ENCODE measurements around the gene RTN4R.

Gene RTN4R

DNA sequence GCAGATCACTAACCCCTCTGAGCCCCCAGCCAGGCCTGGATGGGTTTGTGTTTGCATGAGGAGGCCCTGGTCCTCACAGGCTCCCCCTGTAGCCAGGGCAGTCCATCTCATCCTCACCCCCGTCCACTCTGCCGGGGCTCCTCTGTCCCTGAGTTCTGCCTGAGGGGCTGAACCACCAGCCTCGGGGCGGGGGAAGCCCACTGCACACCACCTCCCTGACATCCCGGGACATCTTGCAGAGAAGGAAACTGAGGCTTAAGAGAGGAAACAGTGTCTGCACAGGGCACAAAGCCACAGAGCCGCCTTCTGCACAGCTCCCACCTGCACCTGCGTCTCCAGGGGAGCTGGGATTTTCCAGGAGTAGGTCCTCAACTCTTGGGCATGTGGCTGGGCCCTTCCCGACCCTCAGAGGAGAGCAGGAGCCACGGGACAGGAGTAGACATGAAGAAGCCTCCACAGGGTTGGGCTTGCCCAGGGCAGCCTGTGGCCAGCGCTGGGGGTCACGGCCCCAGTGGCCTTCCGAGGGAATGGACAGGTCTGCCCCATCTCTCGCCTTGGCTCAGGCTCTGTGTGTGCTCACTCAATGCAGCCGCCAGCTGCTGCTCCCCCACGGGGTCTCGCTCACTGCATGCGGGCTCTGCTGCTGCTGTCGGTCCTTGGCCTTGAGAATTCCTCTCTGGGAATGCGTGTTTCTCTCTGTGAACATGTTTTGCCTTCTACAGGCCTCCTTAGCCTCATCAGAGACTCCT is 71.8 kb downstream of the RTN4R start:
- in situ Hi-C loops (cut with MboI; ENCODE audit: low pct_unique_long_range_greater_than_20kb, low sequenced_read_pairs) = no loop called here
- no peak for DNase-seq

DNA sequence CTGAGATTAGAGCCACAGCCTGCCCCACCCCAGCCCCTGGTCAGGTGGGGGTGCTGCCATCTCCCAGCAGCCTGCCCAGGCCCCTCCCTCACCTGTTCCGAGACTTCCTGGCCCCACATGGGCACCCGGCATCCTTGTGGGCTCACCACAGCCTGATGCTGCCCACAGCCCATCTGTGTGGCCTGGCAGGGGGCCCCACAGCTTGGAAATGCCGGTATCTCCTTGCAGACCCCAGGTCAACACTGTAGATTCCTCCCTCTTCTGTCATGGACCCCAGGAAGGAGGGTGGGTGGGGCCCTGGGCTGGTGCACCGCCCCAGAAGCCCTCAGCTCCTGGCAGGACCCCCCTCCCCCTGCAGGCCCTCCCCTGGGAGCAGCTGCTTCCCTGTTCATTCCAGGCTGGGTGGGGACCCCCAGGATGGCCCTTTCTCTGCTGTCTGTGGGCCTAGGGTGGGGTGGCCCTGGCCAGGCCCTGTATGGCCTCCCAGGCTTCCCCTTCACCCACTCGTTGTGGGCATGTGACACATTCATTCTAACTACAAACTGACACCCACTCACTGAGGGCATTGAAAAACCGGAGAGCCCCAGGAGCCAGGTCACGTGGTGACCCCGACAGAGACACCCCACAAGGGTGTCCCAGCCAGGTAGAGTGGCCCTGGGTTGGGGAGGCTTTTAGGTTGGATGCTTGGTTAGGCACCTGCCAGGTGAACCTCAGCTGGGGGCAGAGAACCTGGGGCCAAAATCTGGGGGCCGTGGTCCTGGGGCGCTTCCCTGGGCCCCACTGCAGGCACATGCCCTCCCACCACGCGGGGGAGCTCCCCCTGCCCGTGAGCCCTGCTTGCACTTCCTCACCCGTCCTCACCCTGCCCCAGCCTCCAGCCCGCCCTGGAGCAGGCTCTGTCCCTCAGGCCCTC is 73.2 kb downstream of the RTN4R start:
- in situ Hi-C loops (cut with MboI; ENCODE audit: low pct_unique_long_range_greater_than_20kb, low sequenced_read_pairs) = no loop called here
- DNase-seq = no peak

DNA sequence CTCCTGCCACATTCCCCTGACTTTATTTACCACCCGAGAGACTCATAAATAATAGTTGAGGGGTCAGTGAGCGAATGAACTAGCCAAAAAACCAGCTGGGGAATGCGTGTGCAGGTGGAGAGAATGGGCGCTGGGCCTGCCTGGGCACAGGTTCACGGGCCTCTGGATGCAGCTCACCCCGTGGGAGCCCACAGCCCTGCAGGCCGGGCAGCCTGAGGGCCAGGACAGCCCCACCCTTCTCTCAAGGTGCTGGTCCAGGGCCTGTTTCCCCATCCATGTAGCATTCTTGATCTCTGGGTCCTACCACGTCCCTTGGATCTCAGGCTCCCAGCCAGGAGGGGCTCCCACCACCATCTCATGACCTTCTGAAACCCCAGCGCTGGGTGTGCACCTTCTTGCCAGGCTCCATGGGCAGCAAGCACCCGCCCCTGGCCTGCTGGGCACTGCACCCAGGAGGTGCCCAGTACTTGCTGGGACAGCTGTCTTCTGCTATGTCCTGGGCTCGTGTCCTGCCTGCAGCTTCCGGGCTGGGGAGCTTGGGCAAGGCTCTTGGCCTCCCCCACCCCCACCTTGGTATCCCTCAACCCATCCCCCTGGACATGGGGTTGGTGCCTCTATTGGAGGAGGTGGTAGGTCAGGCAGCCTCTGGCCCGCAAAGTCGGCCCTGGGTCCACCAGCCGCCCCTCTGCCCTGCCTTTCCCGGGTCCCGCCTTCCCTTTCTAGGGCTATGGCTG is 74.2 kb downstream of the RTN4R start:
- in situ Hi-C loops (cut with MboI; ENCODE audit: low pct_unique_long_range_greater_than_20kb, low sequenced_read_pairs) = no loop called here
- DNase-seq = no peak

DNA sequence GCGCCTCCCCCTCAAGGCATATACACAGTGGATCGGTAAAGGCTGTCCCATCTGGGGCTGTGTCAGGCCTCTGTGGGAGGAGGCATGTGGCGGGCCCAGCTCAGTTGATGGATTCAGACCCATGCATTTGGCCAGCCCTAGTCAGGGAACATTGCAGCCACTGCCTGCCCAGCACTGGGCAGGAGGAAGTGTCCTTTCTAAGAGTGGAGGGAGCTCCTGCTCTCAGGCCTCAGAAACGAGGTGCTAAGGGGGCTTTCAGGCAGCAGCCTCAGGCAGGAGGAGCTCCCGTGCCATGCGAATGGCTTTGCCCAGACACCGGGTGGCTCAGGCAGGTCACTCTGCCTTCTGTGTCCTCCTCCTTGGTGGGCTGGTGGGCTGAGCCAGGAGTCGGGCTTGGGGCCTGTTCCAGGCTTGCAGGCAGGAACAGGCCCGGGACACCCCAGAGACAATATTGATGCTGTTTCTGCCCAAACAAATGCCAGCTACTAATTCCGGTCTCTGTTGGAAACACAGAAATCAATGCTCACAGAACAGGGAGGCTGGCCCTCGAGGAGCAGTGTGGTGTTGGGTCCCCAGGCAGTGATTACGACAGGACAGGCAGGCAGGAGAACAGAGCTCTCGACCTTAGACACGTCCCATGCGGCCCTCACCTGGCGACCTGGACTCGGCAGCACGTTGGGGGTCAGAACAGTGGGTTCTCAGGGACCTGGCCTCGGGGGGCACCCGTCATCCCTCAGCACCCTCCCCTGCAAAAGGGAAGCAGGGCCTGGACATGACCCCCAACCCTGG is 75.0 kb downstream of the RTN4R start:
- in situ Hi-C loops (cut with MboI; ENCODE audit: low pct_unique_long_range_greater_than_20kb, low sequenced_read_pairs) = no loop called here

DNA sequence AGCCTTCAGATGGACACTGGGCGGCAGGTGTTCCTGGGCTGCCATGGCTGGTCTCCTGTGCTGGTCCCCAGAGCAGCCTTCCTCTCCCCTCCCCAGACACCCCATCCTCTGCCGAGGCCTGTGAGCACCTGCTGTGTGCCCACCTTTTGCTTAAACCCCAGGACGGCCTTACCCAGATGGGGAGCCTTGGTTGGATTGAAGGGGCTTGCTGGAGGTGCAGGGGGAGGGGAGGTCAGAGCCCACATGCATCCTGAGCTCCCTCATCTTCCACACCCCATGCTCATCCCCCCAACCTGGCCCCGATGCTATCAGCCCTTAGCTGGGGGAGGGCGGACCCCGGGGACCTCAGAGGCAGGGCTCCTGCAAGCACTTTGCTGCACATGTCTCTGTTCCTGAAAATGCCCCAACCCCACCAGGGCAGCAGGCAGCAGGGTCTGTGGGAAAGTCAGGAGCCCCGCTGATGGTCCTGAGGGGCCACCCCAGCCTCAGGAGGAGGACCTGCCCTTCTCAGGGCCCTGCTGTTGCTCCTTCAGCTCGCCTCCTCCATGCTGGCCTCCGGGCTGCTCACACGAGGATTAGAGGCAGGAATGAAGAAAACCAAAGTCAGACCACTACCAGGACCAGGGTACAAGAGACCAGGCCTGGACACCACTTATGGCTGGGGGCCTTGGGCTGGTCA is 75.7 kb downstream of the RTN4R start:
- in situ Hi-C loops (cut with MboI; ENCODE audit: low pct_unique_long_range_greater_than_20kb, low sequenced_read_pairs) = no loop called here
- no peak for DNase-seq

More for the DNA sequence above, 75.0 kb downstream of the RTN4R start:
- no peak for DNase-seq

GRCh38 chr22:20191803-20192202 is 76.3 kb downstream of the RTN4R start:
- DNase-seq = no peak
- in situ Hi-C loops (cut with MboI; ENCODE audit: low pct_unique_long_range_greater_than_20kb, low sequenced_read_pairs) = no loop called here

Data from KBM-7 (cell line).